KMS-11 (cell line): ENCODE results near the gene KCNH8.

Source experiments
- H2AFZ ChIP-seq: fragments of 200-600 bp; sonication (generic); 2 replicates; pipeline ENCODE4 v1.6.1; 2016; ENCODE audit warnings: antibody characterized with exemption, mixed run types, low read depth
- H3K27ac ChIP-seq: fragments of 200-600 bp; sonication (generic); 2 replicates; pipeline ENCODE4 v1.6.1; 2016; ENCODE audit warnings: mild to moderate bottlenecking, mixed run types
- H3K27me3 ChIP-seq: fragments of 200-600 bp; sonication (generic); 2 replicates; pipeline ENCODE4 v1.6.1; 2017; ENCODE audit warnings: mild to moderate bottlenecking, low read depth, mixed run types, moderate library complexity; ENCODE audit not compliant: insufficient read depth
- H3K36me3 ChIP-seq: fragments of 200-600 bp; sonication (generic); 2 replicates; pipeline ENCODE4 v1.6.1; 2017; ENCODE audit warnings: mild to moderate bottlenecking, mixed run types; ENCODE audit not compliant: insufficient read depth
- H3K4me1 ChIP-seq: fragments of 200-600 bp; sonication (generic); 2 replicates; pipeline ENCODE4 v1.6.1; 2016; ENCODE audit warnings: mild to moderate bottlenecking, low read depth, mixed run types; ENCODE audit not compliant: poor library complexity, severe bottlenecking
- H3K4me2 ChIP-seq: fragments of 200-600 bp; sonication (generic); 2 replicates; pipeline ENCODE4 v1.7.0; 2016; ENCODE audit warnings: mild to moderate bottlenecking, mixed run types
- H3K4me3 ChIP-seq: fragments of 200-600 bp; sonication (generic); IDR thresholded peaks from 2 replicates; pipeline ENCODE4 v1.6.1; 2017; ENCODE audit warnings: low read depth, low read length, mixed read lengths; ENCODE audit not compliant: insufficient read depth
- H3K79me2 ChIP-seq: fragments of 200-600 bp; sonication (generic); 2 replicates; pipeline ENCODE4 v1.6.1; 2016; ENCODE audit warnings: low read depth, mixed run types; ENCODE audit not compliant: insufficient read depth
- H3K9ac ChIP-seq: fragments of 200-600 bp; sonication (generic); 2 replicates; pipeline ENCODE4 v1.6.1; 2016; ENCODE audit warnings: mild to moderate bottlenecking, mixed run types
- H4K20me1 ChIP-seq: fragments of 200-600 bp; sonication (generic); 2 replicates; pipeline ENCODE4 v1.6.1; 2016; ENCODE audit warnings: mild to moderate bottlenecking, mixed run types; ENCODE audit not compliant: insufficient read depth
- CTCF ChIP-seq: fragments of 200-600 bp; sonication (generic); conservative IDR thresholded peaks from 2 replicates; pipeline ENCODE4 v1.6.1; 2017; ENCODE audit warnings: low read depth, mild to moderate bottlenecking, antibody characterized with exemption, low read length, moderate library complexity, mixed read lengths

KCNH8 gene

GRCh38 chr3:19522305-19522704 is 374.0 kb downstream of the KCNH8 start:
- Histone ChIP-seq H3K27ac (no peak overlapping the region), H3K79me2 (no peaks in the 10 kb centered on the region), H3K4me3 (no peak overlapping the region), H3K27me3 (no peaks in the 10 kb centered on the region), H4K20me1 (no peaks in the 10 kb centered on the region), H3K4me2 (no peak overlapping the region), H3K9ac (no peak overlapping the region), H3K4me1 (no peaks in the 10 kb centered on the region), H3K36me3 (no peaks in the 10 kb centered on the region), H2AFZ (no peak overlapping the region)
- TF ChIP-seq CTCF, result no peak

- Histone ChIP-seq H4K20me1 (no peaks in the 10 kb centered on the region), H3K4me2 (no peak overlapping the region), H3K9ac (no peak overlapping the region), H3K4me1 (no peaks in the 10 kb centered on the region), H3K36me3 (no peaks in the 10 kb centered on the region), H3K27ac (no peak overlapping the region), H3K4me3 (no peak overlapping the region), H3K79me2 (no peaks in the 10 kb centered on the region), H3K27me3 (no peaks in the 10 kb centered on the region), H2AFZ (no peak overlapping the region)
- TF ChIP-seq CTCF, result no peak
Observed at GRCh38 chr3:19526071-19526470, 377.8 kb downstream of the KCNH8 start.

- no peak for TF ChIP-seq CTCF
- no peaks in the 10 kb centered on the region for H3K4me1 ChIP-seq
- no peak overlapping the region for H3K4me2 ChIP-seq
Observed at GRCh38 chr3:19527746-19528145, 379.4 kb downstream of the KCNH8 start.

GRCh38 chr3:19531426-19531825 is 383.1 kb downstream of the KCNH8 start:
- H3K27me3 ChIP-seq, result no peaks in the 10 kb centered on the region
- no peak for TF ChIP-seq CTCF
- no peak overlapping the region for H3K9ac ChIP-seq
- no peak overlapping the region for H2AFZ ChIP-seq
- no peaks in the 10 kb centered on the region for H4K20me1 ChIP-seq
- H3K79me2 ChIP-seq, result no peaks in the 10 kb centered on the region
- no peaks in the 10 kb centered on the region for H3K4me1 ChIP-seq
- H3K27ac ChIP-seq, result no peak overlapping the region
- H3K36me3 ChIP-seq, result no peaks in the 10 kb centered on the region
- H3K4me3 ChIP-seq, result no peak overlapping the region
- H3K4me2 ChIP-seq, result no peak overlapping the region

More at GRCh38 chr3:19527746-19528145, 379.4 kb downstream of the KCNH8 start:
- Histone ChIP-seq H3K9ac (no peak overlapping the region), H3K4me3 (no peak overlapping the region), H3K36me3 (no peaks in the 10 kb centered on the region), H3K27me3 (no peaks in the 10 kb centered on the region), H4K20me1 (no peaks in the 10 kb centered on the region), H3K79me2 (no peaks in the 10 kb centered on the region), H2AFZ (no peak overlapping the region), H3K27ac (no peak overlapping the region)
